Measurements from ENCODE around the gene VSIG1.

GRCh38 chrX:108097380-108097779, 52.5 kb downstream of the VSIG1 start:
- TF ChIP-seq, protein P1, sequence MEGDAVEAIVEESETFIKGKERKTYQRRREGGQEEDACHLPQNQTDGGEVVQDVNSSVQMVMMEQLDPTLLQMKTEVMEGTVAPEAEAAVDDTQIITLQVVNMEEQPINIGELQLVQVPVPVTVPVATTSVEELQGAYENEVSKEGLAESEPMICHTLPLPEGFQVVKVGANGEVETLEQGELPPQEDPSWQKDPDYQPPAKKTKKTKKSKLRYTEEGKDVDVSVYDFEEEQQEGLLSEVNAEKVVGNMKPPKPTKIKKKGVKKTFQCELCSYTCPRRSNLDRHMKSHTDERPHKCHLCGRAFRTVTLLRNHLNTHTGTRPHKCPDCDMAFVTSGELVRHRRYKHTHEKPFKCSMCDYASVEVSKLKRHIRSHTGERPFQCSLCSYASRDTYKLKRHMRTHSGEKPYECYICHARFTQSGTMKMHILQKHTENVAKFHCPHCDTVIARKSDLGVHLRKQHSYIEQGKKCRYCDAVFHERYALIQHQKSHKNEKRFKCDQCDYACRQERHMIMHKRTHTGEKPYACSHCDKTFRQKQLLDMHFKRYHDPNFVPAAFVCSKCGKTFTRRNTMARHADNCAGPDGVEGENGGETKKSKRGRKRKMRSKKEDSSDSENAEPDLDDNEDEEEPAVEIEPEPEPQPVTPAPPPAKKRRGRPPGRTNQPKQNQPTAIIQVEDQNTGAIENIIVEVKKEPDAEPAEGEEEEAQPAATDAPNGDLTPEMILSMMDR (IDR thresholded peaks at IDR 0.05; ENCODE audit: low read length) = no peak
- TF ChIP-seq EZH2phosphoT487 (IDR thresholded peaks at IDR 0.05; ENCODE audit: low read length) (no peak), EZH2 (optimal IDR thresholded peaks at IDR 0.05; ENCODE audit: low read depth, low read length) (no peak)
